Stomach (tissue), 9 donors: ENCODE results near the gene RANBP17. TPM values are rescaled to one million over a fixed set of nuclear protein-coding genes. Genes with fewer than 3 reads are reported as not detected.

Source experiments
- DNase-seq, 2 donors: peaks; one replicate each; pipeline versions ENCODE4 v3.0.0 to v3.0.0-alpha.2; 2013 to 2019
- H3K27ac ChIP-seq, 5 donors: fragments of 200-600 bp in 4 of 5; sonication (generic) in 4 of 5; one replicate each; pipeline ENCODE4 v1.5.1; 2013 to 2019; ENCODE audit warnings: mild to moderate bottlenecking in 1 of 5, moderate library complexity in 1 of 5
- H3K27me3 ChIP-seq, 3 donors: fragments of 200-600 bp; sonication (generic); one replicate each; pipeline ENCODE4 v1.5.1; 2017 to 2019; ENCODE audit warnings: mixed run types in 1 of 3
- H3K36me3 ChIP-seq, 4 donors: fragments of 200-600 bp; sonication (generic); 1 replicate in 3 of 4; 2 replicates in 1 of 4; pipeline ENCODE4 v1.5.1; 2016 to 2019
- H3K4me1 ChIP-seq, 4 donors: fragments of 200-600 bp; sonication (generic); one replicate each; pipeline ENCODE4 v1.5.1; 2016 to 2019
- H3K4me3 ChIP-seq, 4 donors: fragments of 200-600 bp; sonication (generic) in 3 of 4; one replicate each; pipeline ENCODE4 v1.5.1; 2016 to 2019; ENCODE audit warnings: mild to moderate bottlenecking in 1 of 4
- H3K9me3 ChIP-seq, 4 donors: fragments of 200-600 bp; sonication (generic); one replicate each; pipeline ENCODE4 v1.5.1; 2016 to 2019
- CTCF ChIP-seq, 7 experiments: fragments of 450-650 bp in 4 of 7; fragments of 200-600 bp in 3 of 7; sonication (generic) in 3 of 7; IDR thresholded peaks; one replicate each; pipeline ENCODE4 v1.5.1; 2016 to 2019; ENCODE audit warnings: antibody characterized with exemption in 7 of 7, control low read depth in 2 of 7, mild to moderate bottlenecking in 1 of 7
- EP300 ChIP-seq: sonication (generic); formaldehyde crosslinking; IDR thresholded peaks from one replicate; pipeline ENCODE4 v1.6.1; 2017; ENCODE audit warnings: antibody characterized with exemption
- POLR2A ChIP-seq, 4 donors: fragments of 450-650 bp; IDR thresholded peaks; one replicate each; pipeline ENCODE4 v1.6.1; 2016; ENCODE audit warnings: antibody characterized with exemption in 4 of 4, control low read depth in 2 of 4, mild to moderate bottlenecking in 1 of 4, moderate library complexity in 1 of 4
- POLR2AphosphoS5 ChIP-seq, 3 donors: sonication (generic); formaldehyde crosslinking; IDR thresholded peaks; one replicate each; pipeline ENCODE4 v1.6.1; 2016; ENCODE audit warnings: antibody characterized with exemption in 3 of 3
- WGBS, 5 donors: extraction: QIAGEN DNeasy Blood & Tissue Kit in 3 of 5; methylation state at CpG; one replicate each; pipeline versions ENCODE4 v1.1.5 to v1.1.7; 2013 to 2018; 5-methylcytosine and 5-hydroxymethylcytosine counted together
- intact Hi-C: fragments of 100-400 bp; cut with DNase I; formaldehyde crosslinking; loops from one replicate; pipeline ENCODE4 v1.15.1; 2023; ENCODE audit warnings: low total_unique reads
- polyA plus RNA-seq, 3 donors: library from polyadenylated mRNA; stranded (reverse); fragments of 200-250 nt; gene quantifications; one replicate each; pipeline ENCODE4 v1.2.3, GENCODE V29; 2013
- total RNA-seq, 5 donors: library from RNA; depleted of rRNA; stranded (reverse); fragments of >200 nt; gene quantifications; one replicate each; pipeline versions ENCODE4 v1.1.0 to v1.2.3, GENCODE V29; 2014 to 2016
- donor health status: healthy with polysubstance abuse.
- donor health status: Bipolar disorder and iron deficiency.
- donor health status: healthy.

The RANBP17 gene
- total and polyA plus RNA-seq, 8 donors = 1.4 to 75.6 (median 10.5) TPM

DNA sequence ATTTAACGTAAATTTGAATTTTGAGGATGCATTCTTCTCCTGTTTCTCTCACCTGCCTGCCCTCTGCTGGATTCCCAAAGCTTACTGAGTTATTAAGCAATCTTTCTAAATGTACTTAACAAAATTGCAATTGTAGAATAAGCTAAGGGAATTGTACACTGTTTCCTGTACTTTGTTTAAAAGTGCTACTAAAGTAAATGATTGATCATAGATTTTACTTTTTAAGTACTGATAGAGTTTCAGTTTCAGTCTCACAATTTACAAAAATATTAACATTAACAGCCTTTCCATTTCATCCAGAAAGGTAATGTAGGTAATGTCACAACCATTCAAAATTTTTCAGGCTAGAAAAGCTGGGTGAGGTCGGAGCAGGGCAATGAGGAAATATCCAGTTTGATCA, 4.8 kb upstream of the RANBP17 start:
- Histone ChIP-seq H3K27ac (no peak overlapping the region), H3K4me1 (peaks cover 0 to 7% (median under 1%) of the 10 kb centered on the region in 4 donors), H3K27me3 (peaks cover 0 to 5% (median 0%) of the 10 kb centered on the region in 3 donors), H3K4me3 (no peak overlapping the region), H3K36me3 (no peaks in the 10 kb centered on the region), H3K9me3 (peaks cover 0 to 25% (median 20%) of the 10 kb centered on the region in 4 donors)
- TF ChIP-seq CTCF (IDR thresholded peaks at IDR 0.05) = no peak
- no peak for TF ChIP-seq EP300
- no peak for TF ChIP-seq POLR2AphosphoS5 (IDR thresholded peaks at IDR 0.05)
- intact Hi-C loops = no loop called here
- DNase-seq = no peak
- WGBS, 5 donors = 71 to 84% (median 75%) methylated on average over 2 of the region's 2 CpGs

DNA sequence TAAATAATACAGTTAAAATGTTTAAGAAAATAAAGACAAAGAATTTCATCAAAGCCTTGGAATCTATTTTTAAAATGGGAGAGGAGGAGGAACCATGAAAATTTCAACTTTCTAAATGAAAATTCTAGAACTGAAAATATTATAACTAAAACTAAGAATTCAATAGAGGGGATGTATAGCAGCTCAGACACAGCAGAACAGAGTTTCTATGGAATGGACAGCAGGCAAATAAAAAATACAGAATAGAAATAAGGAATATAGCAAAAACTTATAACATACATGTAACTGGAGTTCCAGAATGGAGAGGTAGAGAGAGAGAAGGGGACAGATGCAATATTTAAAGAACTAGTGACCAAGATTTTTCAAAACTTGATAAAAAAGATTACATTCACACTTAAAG, 1.4 kb upstream of the RANBP17 start:
- Histone ChIP-seq H3K27me3 (peaks cover 0 to 16% (median 4%) of the 10 kb centered on the region in 3 donors), H3K9me3 (peaks cover 0 to 25% (median 22%) of the 10 kb centered on the region in 4 donors), H3K27ac (no peak overlapping the region), H3K36me3 (no peaks in the 10 kb centered on the region), H3K4me1 (peaks cover 0 to 24% (median 13%) of the 10 kb centered on the region in 4 donors), H3K4me3 (no peak overlapping the region)
- intact Hi-C loops = no loop called here
- DNase-seq = no peak
- TF ChIP-seq POLR2A (IDR thresholded peaks at IDR 0.05) (no peak), POLR2AphosphoS5 (IDR thresholded peaks at IDR 0.05) (no peak), CTCF (IDR thresholded peaks at IDR 0.05) (no peak), EP300 (no peak)

GRCh38 chr5:170860818-170861666, 776 bp upstream of the RANBP17 start:
- H3K27ac ChIP-seq = peak overlapping the region in 2 of 5 donors; percentile 30 to 62
- peaks cover 0 to 25% (median 22%) of the 10 kb centered on the region in 4 donors for H3K9me3 ChIP-seq
- no peak for DNase-seq
- peaks cover 0 to 16% (median 4%) of the 10 kb centered on the region in 3 donors for H3K27me3 ChIP-seq
- H3K36me3 ChIP-seq = no peaks in the 10 kb centered on the region
- 89 to 94% (median 93%) methylated on average over 5 of the region's 5 CpGs for WGBS, 5 donors
- H3K4me3 ChIP-seq = peak overlapping the region; percentile 68 to 91 (median 77)
- intact Hi-C loops = no loop called here
- H3K4me1 ChIP-seq = peaks cover 0 to 24% (median 13%) of the 10 kb centered on the region in 4 donors
- TF ChIP-seq EP300 (no peak), POLR2A (IDR thresholded peaks at IDR 0.05) (no peak), CTCF (IDR thresholded peaks at IDR 0.05) (no peak), POLR2AphosphoS5 (IDR thresholded peaks at IDR 0.05) (no peak)

GRCh38 chr5:170861667-170861916, 226 bp upstream of the RANBP17 start:
- Histone ChIP-seq H3K27ac (peak overlapping the region in 4 of 5 donors; percentile 46 to 74 (median 68)), H3K9me3 (peaks cover 0 to 25% (median 22%) of the 10 kb centered on the region in 4 donors), H3K4me1 (peaks cover 0 to 24% (median 13%) of the 10 kb centered on the region in 4 donors), H3K27me3 (peaks cover 0 to 16% (median 4%) of the 10 kb centered on the region in 3 donors), H3K4me3 (peak overlapping the region; percentile 68 to 91 (median 77)), H3K36me3 (no peaks in the 10 kb centered on the region)
- TF ChIP-seq CTCF (IDR thresholded peaks at IDR 0.05) = no peak
- no peak for TF ChIP-seq POLR2AphosphoS5 (IDR thresholded peaks at IDR 0.05)
- TF ChIP-seq EP300 = no peak
- DNase-seq = no peak
- WGBS, 5 donors = 8 to 17% (median 14%) methylated on average over 6 to 26 of the region's 26 CpGs
- intact Hi-C loops = no loop called here
